Astrocyte of the cerebellum (primary cell): ENCODE measurements around the gene TOR4A.

Experiments
- DNase-seq: peaks from one replicate; pipeline ENCODE4 v3.0.0-alpha.2; 2011; ENCODE audit warnings: low read depth
- H3K4me3 ChIP-seq: 2 replicates; pipeline ENCODE4 v1.5.1; 2011; ENCODE audit warnings: mild to moderate bottlenecking, low read depth, low read length, moderate library complexity
- CTCF ChIP-seq: IDR thresholded peaks from 2 replicates; pipeline ENCODE4 v1.5.1; 2012; ENCODE audit warnings: low read length, low read depth, moderate library complexity, mild to moderate bottlenecking; ENCODE audit errors: missing control alignments
- in situ Hi-C: cut with HindIII; loops from 2 replicates; pipeline ENCODE4 v1.10.0; 2017; ENCODE audit warnings: low sequenced_read_pairs

The TOR4A gene

GRCh38 chr9:137313956-137314560, 36.5 kb downstream of the TOR4A start:
- in situ Hi-C loops: loop anchor here (5.0 kb wide), 1 partner anchor 103 kb away; no protein-coding TSS in a partner anchor
- TF ChIP-seq CTCF: no peak
- DNase-seq: no peak
- H3K4me3 ChIP-seq: no peak overlapping the region

DNA sequence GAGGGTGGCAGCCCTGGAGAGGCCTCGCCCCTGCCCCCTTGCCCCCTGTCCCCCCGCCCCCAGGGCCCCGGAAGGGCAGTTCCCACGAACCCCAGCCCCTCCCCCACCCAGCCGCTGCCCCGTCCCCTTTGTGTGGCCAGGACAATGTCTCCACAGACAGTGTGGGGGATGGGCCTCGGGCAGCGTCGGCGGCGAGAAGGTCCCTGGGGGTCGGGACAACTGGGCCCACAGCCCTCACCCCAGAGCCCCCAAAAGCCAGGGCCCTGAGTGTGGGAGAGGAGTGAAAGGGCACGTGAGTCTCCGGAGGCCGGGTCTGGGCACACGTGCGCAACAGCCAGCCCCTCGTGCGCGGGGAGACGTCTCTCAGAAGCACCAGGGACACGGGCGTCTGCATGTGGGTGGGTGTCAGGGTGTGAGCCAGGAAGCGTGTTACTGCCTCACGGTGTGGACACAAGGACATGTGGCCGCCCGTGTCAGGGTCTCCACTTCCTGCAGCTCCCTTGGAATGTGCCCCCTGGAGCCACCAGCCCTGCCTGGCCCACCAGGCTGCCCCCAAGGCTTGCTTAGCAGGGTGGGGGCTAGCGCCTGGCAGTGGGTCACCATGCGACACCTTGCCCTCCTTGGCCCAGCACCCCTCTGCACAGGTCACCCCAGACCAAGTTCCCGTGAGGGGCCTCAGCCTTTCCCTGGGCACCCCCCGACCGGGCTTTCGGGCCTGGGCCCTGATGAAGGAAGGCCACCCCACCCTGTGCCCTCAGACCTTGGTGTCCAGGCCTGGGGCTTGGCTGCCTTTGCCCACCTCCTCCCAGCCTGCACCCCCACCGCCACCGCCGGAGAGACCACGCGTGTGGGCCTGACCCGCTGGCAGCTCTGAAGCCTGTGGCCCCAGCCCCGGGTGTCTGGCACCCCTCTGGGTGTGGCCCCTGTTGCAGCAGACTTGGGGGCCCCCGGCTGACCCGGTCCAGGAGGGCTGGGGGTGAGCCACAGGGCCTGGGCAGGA, 37.3 kb downstream of the TOR4A start:
- no peak overlapping the region for H3K4me3 ChIP-seq
- in situ Hi-C loops: loop anchor here (5.0 kb wide), 1 partner anchor 102 kb away; no protein-coding TSS in a partner anchor
- TF ChIP-seq CTCF: no peak
- DNase-seq: no peak

DNA sequence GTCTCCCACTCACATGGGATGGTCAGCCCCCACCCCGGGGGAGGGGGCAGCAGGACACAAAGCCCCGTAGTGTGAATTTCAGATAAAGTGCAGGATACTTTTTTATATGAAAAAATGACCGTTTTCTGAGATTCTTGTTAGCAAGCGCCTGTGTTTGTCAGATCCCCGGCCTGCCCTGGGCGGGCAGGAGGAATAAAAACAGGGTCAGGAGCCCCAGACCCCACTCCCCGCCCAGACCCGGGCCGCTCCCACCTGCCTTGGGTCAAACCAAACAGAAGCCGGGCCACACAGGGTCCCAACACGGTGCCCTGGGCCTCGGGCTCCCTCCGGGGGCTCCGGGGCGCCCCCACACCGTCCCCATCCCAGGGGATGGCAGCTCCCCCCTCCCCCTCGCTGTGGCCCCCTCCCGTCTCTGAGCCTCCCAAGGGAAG, 38.1 kb downstream of the TOR4A start:
- TF ChIP-seq CTCF: no peak
- H3K4me3 ChIP-seq: no peak overlapping the region
- no peak for DNase-seq
- in situ Hi-C loops: no loop called here

DNA sequence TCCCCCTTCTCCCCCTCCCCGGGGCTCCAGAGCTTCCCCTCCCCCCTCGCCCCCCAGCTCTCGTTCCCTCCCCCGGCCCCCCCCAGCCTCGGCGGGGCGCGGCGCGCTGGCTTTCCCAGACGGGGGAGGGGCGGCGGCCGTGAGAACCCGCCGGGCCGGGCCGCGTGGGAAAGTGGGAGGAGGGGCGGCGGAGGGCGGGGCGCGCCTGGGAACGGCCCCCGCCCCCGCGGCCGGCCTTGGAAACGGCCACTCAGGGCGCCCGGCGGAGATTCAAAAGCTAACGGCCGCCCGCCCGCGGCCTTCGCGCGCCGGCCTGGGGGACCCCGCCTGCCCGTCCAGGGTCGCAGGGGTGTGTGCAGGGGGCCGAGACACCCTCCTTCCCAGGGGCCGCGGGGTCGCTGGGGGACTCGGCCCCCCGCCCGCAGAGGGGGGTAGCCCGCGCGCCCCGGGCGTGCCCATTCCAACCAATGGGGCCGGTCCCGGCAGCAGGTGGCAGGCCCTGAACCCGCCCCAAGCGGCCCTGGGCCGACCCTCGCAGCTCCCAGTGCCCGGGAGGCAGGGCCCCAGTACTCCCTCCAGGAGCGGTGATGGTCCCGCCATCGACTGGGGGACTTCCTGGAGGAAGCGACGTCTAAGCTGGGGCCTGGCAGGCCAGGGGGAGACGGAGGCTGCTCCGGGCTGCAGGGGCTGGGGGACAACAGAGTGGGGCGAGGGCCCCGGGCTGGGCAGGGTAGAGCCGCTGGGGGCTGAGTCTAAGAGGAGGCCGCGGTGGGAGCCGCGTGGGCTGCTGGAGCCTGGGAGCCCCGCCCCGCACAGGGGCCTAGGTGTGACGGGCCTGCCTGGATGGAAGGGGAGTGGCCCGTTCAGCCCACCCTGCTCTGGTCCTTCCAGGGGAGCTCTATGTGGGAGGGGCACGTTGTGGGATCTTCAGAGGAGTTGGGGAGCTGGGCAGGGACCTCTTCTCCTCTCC, 38.8 kb downstream of the TOR4A start:
- DNase-seq: no peak
- in situ Hi-C loops: no loop called here
- no peak overlapping the region for H3K4me3 ChIP-seq
- no peak for TF ChIP-seq CTCF

DNA sequence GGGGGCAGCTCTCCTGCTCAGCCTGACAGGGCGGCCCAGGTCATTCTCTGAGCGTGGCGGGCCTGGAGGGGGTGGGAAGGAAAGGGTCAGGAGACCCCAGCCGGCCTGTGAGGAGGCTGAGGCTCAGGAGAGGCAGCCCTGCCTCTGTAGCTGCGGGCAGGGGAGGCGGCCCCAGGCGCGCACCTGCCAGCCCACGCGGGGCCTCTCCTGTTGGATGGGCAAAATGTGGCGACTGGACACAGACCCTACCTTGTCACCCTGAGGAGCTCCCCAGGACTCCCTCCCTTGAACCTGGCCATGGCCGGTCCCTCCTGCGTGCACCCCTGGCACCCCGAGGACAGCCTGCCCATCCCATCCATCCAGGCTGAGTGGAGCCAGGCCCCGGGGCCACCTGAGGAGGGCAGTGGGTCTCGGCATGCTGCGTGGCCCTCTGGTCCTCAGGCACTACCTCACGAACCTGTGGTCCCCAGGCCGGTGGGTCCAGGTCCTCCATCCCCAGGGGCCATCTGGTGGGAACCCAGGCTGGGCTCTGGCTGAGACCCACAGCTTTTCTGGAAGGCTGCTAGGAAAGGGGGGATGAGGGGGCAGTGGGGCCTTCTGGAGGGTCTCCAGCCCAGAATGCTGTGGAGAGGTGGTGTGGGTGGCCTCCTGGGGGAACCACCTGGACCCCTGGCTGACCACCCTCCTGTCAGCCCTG, 39.6 kb downstream of the TOR4A start:
- no peak for TF ChIP-seq CTCF
- no peak overlapping the region for H3K4me3 ChIP-seq
- DNase-seq: no peak
- in situ Hi-C loops: no loop called here
